ENCODE results near the gene PTPRK. TPM values are rescaled to one million over a fixed set of nuclear protein-coding genes. Genes with fewer than 3 reads are reported as not detected.

Gene PTPRK
- polyA plus RNA-seq, 3 donors, result 46.9 to 52.3 (median 51.2) TPM

DNA sequence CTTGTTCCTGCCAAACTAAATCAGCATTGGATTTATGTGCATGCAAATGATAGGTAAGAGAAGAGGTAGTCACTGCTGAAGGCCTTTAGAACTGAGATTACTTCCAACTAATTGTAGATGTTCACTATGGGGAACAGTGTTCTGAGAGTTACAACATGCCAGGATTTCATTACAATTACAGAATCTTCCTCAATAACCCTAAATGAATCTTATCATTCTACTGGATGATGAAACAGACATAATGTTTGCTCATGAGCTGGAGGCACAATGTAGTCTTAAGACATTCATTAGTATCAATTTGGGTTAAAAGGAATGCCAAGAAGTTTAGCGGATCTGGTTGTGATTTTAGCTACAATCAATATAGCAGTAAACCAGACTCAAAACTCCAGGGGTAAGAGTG is 370.6 kb downstream of the PTPRK start:
- no peak for DNase-seq

DNA sequence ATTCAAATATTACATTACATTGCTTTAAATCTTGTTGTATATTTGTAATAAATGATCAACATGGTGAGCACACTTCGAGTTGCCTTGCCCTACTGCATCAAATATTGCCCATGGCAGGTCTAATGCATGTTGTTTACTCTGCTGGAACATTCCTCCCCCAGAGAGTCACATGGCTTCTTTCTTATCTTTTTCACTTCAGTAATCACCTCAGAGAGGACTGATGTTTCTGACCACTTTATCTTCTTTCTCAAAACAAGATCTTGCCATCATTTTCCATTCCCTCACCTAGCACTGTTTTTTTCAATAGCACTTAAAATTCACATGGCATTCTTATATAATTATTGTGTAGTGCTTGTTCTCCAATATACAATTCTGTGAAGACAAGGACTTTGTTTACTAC is 376.1 kb downstream of the PTPRK start:
- DNase-seq, result no peak

DNA sequence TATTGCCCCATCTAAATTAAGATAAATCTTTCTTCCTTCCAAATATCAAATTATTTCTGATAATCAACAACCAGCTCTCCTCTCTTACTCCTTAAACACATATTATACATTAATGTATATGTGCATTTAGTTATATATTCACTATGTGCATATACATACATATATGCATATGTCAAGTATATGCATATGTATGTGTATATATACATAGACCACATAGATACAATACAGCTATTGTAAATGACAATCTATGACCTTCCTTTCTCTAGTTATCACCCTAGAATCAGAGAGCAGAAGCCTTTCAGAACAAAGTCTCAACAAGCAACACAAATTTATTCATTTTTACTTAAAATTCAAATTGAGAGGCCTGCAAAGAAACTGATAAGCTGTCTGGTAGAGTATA is 378.5 kb downstream of the PTPRK start:
- no peak for DNase-seq

DNA sequence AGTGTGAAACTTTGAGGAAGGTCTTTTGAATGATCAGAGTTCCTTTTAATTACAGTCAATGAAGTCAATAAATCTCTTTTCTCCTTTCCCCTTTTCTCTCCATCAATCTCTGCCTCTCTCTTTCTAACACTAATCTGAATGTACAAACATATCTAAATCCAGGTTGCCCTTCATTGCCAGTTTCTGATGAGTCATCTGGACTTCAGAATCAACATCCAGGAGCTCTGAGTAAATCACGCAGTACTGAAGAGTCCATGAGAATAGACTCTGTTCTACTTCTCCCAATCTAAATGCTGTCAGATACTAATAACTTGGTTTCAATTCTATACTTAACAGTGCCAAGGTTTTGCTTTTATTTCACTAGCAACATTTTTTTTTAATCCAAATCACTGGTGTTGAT is 380.9 kb downstream of the PTPRK start:
- DNase-seq, result no peak

DNA sequence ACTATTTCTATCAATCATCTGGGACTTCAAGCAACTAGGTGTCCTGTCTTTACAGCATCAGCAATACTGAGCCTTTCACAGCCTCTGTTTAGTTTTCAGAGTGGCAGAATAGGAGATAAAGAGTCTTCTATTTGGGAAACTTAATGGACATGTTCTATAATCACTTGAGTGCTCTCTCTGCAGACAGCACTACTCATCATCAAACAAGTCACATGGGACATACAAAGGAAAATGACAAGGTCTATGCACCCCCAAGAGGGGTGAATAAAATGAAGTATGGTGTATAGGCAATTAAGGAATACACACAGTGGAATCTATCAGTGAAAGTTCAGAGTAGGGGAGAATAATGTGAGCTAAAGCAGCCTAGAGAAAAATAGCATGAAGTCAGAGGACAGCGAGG is 381.7 kb downstream of the PTPRK start:
- no peak for DNase-seq

DNA sequence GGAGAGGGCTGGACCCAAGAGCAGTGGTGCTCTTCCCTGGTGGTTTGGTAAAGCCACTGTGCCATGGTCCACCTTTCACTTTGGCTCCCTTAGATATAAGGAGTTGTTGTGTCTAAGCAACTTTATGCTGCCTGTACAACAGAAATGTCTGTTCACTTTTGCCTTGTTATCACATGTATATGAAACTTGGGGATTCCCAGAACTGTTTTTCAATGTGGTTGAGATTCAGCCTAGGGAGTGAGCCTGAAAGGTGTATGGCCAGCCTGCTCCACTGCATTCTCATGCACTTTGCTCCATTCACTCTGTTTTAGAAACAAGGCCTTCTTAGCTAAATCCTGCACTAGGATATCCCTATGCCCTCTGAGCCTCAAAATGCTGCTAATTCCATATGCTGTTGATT is 385.1 kb downstream of the PTPRK start:
- DNase-seq, result no peak

DNA sequence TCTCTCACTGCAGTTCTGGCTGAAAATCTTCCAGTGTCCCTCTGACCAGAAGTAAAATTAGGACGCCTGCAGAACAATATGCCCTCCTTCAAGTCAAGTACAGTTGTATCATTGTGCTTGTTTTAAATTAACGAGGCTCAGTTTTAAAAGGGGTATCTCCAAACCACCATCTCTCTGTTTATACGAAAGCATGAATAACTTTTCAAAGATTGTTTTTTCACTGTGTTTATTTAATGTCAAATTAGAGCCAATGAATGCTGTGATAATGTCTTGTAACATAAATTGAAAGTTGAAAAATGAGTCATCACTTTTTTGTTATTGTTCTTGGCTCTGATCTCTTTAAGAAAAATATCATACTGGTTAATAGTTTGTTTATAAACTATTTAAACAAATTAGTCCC is 388.8 kb downstream of the PTPRK start:
- DNase-seq, result no peak

DNA sequence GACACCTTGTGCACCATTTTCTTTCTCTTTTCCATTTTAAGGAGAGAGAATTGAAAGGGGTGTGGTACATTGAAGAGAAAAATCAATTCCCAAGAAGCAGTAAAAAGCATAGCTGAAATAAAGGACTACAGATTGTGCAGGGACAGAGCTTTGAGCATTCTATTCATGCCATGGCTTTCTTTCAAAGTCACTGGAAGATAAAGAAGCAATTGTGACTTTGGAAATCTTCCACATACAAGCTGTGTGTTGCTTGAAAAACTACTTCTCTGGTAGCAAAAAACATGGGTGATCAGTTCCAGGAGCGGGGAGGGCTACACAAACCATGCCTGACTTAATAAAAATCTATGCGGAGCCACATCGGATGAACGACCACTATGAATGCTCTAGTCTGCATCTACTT is 389.4 kb downstream of the PTPRK start:
- no peak for DNase-seq

DNA sequence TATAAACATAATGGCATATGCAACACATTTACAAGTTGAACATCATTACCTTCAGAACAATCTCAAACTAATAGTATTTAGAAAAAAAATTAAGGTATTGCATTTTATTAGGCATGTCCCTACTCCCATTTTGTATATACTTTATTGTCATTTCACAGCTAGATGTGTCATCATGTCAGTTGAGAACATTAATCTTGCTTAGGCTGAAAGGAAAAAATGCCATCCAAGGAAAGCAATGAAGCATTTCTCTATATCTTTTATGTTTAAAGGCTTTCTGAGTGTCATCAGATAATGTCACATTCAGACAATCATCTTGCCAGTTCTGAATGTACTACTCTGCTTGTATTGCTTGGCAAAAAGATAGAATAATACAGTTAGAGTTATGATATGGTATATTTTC is 390.7 kb downstream of the PTPRK start:
- DNase-seq, result no peak

DNA sequence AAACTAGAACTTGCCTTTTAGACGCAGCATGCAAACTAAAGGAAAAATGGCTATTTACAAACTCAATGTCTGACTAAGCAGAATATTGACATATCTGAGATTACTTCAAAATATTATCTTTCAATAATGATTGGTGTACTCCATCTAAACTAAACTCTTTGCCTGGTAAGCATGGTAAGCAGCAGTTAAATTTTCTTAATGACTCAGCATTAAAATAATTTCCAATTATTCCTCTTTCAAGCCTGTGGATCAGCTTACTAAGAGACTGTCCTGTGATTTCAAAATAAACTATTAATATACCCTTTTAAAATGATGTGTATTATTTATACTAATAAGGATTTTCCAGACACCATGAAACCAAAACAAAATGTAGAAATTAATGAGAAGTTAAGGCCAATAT is 392.7 kb downstream of the PTPRK start:
- no peak for DNase-seq

DNA sequence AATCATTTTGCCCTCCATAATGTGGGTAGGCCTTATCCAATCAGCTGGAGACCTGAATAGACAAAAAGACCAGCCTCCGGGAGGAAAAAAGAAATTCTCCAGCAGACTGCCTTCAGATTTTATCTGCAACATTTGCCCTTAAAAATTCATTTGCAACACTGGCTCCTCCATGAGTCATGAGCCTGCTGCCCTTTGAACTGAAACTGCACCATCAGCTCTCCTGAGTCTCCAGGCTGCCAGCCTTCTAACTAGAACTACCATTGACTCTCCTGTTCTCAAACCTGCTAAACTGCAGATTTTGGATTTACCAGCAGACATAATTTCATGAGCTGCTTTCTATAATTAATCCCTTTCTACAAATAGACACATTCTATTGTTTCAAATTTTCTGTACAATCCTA is 395.7 kb downstream of the PTPRK start:
- DNase-seq, result no peak

DNA sequence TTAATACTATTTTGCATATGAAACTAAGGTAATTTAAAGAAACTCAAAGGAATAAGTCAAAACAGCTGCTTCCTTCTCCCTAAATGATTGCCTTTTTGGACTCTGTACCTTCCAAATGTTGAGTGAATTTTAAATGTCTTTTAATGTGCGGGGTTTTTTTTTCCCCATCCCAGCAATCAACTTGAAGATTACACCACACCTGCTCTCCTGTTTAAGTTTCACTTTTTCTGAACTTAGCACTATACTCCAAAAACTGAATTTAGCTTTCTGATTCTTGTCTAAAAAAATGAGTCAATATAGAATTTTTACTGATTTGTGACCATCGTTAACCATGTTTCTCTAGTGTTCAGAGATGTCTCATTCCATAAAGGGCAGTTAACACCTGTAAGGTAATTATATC is 398.8 kb downstream of the PTPRK start:
- no peak for DNase-seq

DNA sequence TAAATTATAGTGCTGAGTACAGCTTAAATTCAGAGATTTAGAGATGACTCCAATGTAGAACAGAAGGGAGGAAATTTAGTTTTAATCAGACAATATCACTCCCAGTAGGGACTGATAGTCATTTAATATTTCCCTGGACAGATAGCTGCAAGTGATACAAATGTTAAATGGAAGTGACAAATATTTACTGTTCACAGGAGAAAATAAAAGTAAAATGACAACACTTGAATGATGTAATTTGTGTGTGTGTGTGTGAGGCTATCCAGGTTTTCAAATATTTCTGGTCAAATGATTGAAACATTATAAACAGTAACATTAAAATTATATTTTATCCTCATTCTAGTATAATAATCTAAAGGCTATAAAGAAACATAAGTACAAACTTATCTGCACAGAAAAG is 399.2 kb downstream of the PTPRK start:
- no peak for DNase-seq

DNA sequence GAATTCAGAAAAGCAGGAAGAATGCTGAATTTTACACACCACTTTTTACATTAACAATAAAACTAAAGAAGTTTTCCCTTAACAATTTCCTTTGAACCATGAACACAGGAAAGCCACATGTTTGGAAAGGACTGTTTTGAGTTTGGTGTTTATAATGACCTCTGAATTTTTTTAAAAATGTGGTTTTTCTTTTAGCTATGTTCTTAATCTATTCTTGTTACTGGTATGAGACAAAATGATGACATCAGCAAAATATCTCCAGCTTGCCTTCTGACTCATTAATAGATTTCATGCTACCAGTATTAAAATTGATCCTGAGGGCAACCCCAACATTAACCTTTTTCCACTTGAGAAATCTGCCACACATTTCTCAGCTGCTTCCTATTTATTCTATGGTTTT is 402.0 kb downstream of the PTPRK start:
- no peak for DNase-seq

DNA sequence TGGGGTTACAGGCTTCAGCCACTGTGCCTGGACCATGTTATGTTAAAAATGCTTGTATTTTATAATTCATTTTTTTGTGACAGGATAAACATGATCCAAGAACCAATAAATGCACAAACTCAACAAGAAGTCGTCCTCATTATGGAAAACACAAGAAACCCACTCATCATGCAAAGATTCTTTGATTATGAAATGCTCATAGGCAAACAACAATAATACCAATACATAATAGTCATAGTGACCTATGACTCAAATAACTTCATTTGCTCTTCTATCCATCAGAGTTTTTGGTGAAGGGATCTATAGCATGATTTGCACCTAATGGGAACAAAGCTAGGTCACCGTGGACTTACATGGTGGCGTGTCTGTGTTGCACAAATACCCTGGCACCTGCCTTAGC is 402.5 kb downstream of the PTPRK start:
- no peak for DNase-seq

DNA sequence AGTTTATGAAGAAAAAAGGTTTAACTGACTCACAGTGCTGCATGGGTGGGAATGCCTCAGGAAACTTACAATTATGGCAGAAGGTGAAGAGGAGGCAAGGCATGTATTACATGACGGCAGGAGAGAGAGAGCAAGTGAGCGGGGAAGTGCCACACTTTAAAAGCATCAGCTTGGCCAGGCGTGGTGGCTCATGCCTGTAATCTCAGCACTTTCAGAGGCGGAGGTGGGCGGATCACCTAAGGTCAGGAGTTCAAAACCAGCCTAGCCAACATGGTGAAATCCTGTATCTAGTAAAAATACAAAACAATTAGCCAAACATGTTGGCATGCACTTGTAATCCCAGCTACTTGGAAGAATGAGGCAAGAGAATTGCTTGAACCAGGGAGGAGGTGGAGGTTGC is 406.2 kb downstream of the PTPRK start:
- DNase-seq, result no peak

DNA sequence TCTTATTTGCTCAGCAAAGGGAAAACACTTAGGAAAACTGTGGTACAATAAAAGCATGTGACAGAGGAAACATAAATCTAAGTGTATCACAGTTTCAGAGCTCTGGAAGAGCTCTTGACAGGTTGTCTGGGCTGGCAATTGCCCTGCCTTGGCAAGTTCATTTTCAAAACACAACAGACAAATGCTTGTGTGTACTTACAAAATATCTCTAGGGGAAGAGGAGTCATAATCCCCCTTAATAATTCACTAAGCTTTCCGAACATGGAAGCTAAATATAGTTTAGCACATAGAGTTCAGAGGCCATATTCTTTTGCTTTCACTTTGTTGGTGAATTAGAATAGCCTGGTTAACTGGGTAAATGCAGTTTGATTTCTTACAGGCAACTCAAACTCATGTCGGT is 407.9 kb downstream of the PTPRK start:
- DNase-seq, result no peak

DNA sequence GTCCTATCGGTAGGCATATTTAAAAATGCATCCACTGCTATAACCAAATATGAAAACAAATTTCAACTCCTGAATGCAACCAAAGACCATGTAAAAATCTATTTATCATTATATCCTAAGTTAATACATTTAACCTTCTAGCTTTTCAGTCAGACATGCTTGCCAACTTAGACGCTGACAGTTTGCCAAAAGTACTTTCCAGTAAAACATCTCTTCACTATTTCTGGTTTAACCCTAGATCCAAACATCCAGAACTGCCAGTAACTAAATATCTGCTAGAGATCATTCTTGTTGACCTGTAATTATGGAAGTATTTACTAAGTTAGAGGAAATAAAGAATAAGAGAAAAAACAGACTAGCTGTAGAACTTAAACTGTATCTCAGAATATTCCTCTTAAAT is 409.3 kb downstream of the PTPRK start:
- no peak for DNase-seq

DNA sequence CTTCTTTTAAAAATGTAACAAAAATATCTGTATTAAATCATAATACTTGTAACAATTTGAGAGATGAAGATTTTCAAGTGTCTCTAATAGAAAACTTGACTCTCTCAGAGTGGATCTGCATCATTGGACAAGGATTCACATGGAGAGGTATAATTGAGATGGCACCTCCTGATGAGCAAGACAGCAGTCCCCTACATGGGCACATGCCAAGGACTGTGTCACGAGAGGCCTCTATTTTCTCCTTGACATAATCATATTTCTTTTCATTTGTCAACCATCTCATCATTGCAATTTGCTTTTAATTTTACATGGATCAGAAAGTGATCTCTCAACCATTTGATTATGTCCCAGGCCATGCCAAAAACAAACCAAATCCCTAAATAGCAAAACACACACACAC is 412.7 kb downstream of the PTPRK start:
- DNase-seq, result no peak

DNA sequence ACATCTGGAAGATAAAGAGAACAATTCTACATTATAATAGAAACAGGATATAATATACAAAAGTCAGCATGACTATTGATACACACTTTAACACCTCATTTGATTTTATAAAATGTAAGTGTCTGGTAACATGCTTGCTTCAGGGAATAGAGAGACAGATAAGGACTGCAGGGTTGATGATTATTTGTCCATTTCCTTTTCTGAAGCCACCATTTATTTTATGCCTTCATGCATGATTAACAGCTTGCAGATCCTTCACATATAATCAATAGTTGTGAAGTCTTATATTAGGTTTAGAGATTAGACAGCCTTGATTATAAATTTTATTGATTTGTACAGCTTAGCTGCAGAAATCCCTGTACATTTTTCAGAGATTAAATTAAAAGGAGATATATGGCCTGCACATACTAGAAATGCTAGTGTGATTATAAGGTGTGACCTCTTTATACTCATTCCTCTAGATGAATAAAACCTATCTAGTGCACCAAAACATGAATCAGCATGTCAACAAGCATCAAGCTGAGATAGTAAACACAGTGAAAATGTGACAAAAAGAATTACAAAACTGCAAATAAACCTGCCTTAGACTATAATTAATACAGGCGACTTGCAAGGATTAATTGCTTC is 420.7 kb downstream of the PTPRK start:
- DNase-seq, result no peak

DNA sequence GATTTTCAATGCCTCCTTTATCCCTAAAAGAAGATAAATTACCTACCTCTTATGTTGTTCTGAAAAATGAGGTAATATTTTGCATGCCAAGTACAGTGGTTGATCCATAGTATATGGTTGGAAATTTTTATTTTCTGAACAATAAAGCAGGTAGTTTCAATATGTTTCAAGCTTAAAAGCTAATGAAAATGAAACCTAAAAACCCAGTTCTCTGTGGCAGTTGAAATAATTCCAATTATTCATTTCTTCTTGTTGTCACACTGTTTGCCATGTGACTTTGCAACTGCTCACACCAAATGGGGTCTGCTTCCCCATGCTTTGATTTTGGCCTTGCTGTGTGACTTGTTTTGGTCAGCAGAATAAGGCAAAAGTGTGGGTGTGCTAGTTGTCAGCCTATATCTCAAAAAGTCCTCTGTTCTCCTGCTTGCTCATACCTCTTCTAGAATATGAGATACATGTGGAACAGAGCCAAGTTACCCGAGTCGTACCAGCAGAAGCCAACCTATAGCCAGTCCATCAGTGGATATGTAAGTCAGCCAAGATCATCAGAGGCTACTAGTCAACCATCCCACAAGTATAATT is 422.3 kb downstream of the PTPRK start:
- no peak for DNase-seq

DNA sequence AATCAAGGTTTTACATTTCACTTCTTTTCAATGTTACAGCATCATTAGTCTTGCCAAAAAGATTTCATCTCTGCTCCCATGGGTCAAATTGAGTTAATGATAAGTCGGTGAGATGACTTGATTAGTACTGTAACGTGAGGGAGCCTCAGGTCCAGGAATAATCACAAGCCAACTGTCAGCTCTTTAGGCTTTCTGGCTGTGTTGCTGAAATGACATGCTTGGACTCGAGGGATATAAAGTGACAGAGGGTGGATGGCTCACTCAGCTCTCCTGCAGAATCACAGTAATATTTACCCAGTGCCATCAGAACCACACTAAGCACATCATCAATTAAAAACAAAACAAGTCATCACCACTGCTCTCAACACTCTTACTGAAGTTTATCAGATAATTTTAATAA is 423.4 kb downstream of the PTPRK start:
- no peak for DNase-seq

DNA sequence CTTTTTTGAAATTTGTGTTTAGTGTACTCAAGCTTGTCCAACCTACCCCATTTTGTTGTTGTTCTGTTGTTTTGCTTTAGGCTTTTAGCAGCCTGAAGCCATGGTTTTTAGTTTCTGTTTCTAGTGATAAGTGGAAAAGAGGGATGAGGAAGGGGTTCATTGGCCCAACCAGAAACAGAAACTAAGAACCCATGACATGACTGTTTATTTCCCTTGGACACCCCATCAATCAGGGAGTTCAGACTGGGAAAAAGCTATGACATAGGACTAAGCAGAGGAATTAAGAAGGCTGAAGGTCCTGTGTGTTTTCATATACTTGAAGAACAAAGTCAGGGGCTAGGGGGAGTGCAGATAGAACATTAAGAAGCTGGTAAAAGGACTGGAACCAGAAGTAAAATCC is 425.0 kb downstream of the PTPRK start:
- no peak for DNase-seq

DNA sequence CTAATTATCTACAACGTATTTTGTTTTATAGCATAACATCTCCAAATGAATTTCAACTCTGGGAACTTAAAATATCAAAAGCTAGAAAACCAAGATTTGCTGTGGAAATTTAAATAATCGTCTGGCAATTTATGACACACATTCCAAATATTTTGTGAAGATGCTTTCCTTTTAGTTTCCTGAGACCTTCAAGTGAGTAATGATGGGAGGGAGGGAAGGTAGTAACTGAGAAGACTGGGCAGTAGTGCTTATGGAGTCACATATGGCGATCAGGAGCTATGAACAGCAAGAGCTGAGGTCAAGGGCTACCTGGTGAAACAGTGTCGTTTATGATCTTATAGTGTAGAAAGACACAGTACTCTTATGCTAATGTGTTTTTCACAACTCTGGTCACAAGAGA is 441.4 kb downstream of the PTPRK start:
- DNase-seq, result no peak

DNA sequence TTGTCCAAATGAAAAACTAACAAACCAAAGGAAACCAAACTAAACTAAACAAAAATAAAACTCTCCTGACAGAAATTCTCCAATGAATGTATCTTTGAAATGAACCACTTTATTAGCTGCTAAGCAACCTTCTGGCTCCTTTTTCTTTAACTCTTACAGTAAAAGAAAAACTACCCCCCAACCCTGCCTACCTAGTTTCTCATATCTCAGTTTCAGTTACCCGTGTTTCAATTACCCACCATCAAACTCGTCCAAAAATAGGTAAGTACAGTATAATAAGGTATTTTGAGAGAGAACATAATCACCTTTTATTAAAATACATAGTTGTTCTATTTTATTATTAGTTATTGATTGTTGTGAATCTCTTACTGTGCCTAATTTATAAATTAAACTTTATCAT is 442.1 kb downstream of the PTPRK start:
- DNase-seq, result no peak
